Hematopoietic multipotent progenitor cell treated with erythropoietin and hydrocortisone succinate and interleukin-3 and kit ligand, for 4 days (in vitro differentiated cells): ENCODE results near the gene NLRP1.

ENCODE experiments used
- DNase-seq: peaks from one replicate; pipeline ENCODE4 v3.0.0-alpha.2; 2015

The NLRP1 gene

GRCh38 chr17:5511401-5512225, 72.7 kb downstream of the NLRP1 start:
- peak; percentile 70 for DNase-seq

GRCh38 chr17:5510771-5511170, 73.5 kb downstream of the NLRP1 start:
- no peak for DNase-seq

- no peak for DNase-seq
Measured at GRCh38 chr17:5509482-5509881, 74.8 kb downstream of the NLRP1 start.

- no peak for DNase-seq
Measured at GRCh38 chr17:5508810-5509209, 75.5 kb downstream of the NLRP1 start.

- no peak for DNase-seq
Measured at GRCh38 chr17:5506307-5506706, 78.0 kb downstream of the NLRP1 start.

GRCh38 chr17:5502552-5502951, 81.8 kb downstream of the NLRP1 start:
- no peak for DNase-seq

- no peak for DNase-seq
Measured at GRCh38 chr17:5501685-5502084, 82.6 kb downstream of the NLRP1 start.

- DNase-seq = peak; percentile 85
Measured at GRCh38 chr17:5500589-5501391, 83.5 kb downstream of the NLRP1 start.

- no peak for DNase-seq
Measured at GRCh38 chr17:5500247-5500588, 84.1 kb downstream of the NLRP1 start.

GRCh38 chr17:5499476-5500231, 84.7 kb downstream of the NLRP1 start:
- DNase-seq = no peak

- no peak for DNase-seq
Measured at GRCh38 chr17:5492970-5493369, 91.3 kb downstream of the NLRP1 start.

GRCh38 chr17:5488752-5489151, 95.6 kb downstream of the NLRP1 start:
- no peak for DNase-seq

- DNase-seq = peak; percentile 100
Measured at GRCh38 chr17:5486206-5487124, 97.8 kb downstream of the NLRP1 start, which contains the start of gene MIS12. Gene MIS12 (plus strand): TSS chr17:5486566. CDS start chr17:5488863, 2,297 bp downstream.

- DNase-seq = peak; percentile 12
Measured at GRCh38 chr17:5485270-5486205, 98.8 kb downstream of the NLRP1 start, which contains the start of gene DERL2. Gene DERL2 (minus strand): TSS chr17:5486178. CDS start chr17:5486161, 17 bp downstream.

GRCh38 chr17:5481451-5481850, 102.9 kb downstream of the NLRP1 start:
- DNase-seq = no peak

GRCh38 chr17:5480962-5481361, 103.3 kb downstream of the NLRP1 start:
- no peak for DNase-seq

GRCh38 chr17:5478992-5479391, 105.3 kb downstream of the NLRP1 start:
- no peak for DNase-seq

- no peak for DNase-seq
Measured at GRCh38 chr17:5473906-5474305, 110.4 kb downstream of the NLRP1 start.

GRCh38 chr17:5472511-5472910, 111.8 kb downstream of the NLRP1 start:
- no peak for DNase-seq

GRCh38 chr17:5468075-5468473, 116.2 kb downstream of the NLRP1 start:
- peak; percentile 35 for DNase-seq

GRCh38 chr17:5467416-5467815, 116.9 kb downstream of the NLRP1 start:
- DNase-seq = no peak
